Activated T-cell treated with anti-CD3 and anti-CD28 coated beads for 4 hours (primary cell): Measurements from ENCODE around the gene RCBTB2.

Experiments used
- DNase-seq: peaks from one replicate; pipeline ENCODE4 v3.0.0-alpha.2; 2020

The RCBTB2 gene

DNA sequence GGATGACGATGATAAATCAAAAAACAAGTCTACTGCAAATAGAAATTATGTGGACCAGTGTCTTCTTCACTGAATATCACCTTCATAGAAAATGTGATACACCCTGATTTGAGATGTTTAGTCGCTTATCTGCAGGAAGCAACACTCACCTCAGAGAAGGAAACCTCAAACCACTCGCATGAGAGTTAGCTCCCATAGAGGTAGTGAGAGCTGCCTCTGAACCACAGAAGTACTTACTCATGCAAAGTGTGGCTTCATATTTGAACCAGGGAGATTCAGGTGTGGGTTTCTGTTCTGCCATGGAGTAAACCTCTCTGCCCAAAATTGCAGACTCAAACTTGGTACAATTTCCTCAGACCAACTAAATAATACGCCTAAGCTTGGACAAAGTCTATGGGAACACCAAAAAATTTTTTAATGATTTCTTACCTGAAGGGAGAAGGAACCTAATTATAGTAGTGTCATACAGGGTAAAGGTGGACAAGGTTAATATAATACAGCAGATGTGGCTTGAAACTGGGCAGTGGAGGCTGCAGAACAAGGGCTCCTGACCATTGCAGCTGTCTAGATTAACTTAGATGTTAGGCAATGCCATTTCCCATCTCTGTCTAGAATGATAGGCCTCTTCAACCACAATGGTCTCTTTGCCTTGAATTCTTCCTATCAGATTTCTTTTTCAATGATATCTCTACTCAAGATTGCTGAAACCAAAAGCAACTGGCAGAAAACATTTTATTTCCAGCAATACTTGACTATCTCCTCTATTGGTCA, 29.6 kb upstream of the RCBTB2 start:
- peak; percentile 49 for DNase-seq

DNA sequence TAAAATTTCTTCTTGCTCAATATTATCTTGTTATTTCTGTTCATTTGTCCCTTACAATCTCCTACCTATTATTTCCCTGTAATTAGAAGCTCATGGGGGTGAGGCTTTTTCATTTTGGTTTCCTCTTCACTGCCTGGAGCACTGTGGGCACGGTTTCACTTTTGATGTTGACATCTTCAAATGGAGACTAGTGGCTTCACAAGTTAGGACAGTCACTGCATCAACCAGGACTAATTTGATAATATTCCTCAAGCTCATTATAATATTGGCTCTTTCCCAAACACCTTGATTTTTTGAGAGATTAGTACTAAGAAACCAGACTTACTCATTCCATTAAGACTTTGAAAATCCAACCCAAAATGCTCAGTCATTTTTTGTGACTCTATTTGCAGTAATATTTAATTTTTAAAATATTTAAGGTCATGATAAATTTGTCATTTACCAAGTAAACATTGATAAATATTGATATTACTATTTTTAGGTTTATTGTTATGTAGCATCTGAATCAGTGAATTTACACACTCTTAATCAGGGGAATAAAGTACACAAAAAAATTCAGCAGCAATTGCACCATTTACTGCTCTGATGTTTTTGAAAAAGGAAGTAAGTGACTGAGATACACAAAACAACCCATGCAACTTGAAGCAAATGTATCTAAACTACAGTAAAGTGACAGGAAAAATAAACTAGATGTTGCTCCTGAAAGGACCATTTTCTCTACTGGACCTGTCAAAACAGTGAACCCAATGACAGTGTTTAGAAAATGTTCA, 28.8 kb upstream of the RCBTB2 start:
- DNase-seq, result no peak

DNA sequence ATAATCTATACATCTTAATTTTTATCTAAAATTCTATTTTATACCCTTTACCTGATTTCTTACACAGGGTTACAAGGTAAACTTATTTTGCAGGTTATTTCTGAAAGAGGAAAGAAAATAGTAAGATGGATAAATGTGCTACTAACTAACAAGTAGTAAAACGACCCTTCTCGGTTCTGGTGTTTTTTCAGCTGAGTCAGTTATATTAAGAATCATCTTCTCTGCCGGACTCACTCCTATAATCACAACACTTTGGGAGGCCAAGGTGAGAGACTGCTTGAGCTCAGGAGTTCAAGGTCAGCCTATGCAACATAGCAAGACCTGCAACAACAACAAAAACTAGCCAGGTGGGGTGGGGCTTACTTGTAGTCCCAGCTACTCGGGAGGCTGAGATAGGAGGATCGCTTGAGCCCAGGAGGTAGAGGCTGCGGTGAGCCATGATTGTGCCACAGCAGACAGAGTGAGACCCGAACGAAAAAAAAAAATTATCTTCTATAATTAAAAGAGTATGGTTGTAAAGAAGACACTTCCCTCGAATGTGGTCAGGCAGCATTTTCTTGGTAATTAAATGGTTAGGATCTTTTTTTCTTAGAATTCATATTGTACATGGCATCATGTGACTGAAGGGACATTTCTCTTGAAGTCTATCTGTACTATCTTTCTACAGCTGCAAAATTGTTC, 27.9 kb upstream of the RCBTB2 start:
- no peak for DNase-seq

GRCh38 chr13:48559638-48560320, 26.9 kb upstream of the RCBTB2 start:
- no peak for DNase-seq

DNA sequence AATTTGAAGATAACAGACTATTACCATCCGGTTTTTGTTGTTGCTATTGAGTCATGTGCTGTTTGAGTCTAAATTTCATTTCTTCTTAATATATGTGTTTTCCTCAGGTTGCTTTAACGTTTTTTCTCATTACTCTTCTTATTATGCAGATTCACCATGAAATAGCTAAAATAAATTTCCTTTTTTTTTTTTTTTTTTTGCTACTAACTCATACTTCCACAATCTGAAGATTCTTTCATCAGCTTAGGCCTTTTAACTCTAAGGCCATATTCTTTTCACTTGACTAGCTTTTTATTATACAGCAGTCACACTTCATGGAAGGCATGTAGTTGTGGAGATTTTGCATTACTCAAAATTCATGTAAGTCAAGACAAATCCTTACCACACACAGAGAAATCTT, 23.9 kb upstream of the RCBTB2 start:
- no peak for DNase-seq

DNA sequence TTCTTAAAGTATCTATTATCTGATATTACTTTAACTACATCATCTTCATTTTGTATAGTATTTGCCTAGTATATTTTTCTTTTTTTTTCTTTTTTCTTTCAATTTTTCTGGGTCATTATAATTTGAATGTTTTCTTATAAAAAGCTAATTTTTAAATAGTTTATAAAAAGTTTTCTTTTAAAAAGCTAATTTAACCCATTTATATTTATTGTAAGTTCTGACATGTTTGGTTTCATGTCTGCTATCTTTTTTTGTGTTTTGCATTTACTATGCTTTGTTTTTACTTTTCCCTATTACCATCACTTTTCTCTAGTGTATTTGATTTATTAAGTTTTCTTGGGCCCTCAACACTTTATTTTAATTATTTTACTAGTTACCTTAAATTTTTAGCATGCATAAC, 22.6 kb upstream of the RCBTB2 start:
- DNase-seq, result no peak

- DNase-seq, result no peak
These were observed 18.4 kb upstream of the RCBTB2 start for GRCh38 chr13:48551329-48551728.

DNA sequence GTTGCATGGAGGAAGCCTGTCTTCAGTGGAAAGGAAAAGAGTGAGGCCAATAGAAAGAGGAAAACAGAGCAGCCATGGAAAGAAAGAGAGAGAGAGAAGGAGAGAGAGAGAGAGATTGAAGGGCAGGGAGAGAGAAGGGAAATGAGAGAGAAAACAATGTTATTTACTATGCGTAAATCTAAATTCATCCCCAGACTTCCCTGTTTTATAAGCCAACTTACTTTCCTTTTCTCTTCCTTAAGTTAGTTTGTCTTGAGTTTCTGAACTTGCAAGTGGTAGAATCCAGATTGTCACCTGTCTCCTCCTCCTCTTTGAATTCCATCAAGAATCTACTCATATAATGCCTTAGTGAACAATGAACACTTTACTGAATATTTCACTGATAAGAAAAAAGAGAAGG, 16.8 kb upstream of the RCBTB2 start:
- no peak for DNase-seq

DNA sequence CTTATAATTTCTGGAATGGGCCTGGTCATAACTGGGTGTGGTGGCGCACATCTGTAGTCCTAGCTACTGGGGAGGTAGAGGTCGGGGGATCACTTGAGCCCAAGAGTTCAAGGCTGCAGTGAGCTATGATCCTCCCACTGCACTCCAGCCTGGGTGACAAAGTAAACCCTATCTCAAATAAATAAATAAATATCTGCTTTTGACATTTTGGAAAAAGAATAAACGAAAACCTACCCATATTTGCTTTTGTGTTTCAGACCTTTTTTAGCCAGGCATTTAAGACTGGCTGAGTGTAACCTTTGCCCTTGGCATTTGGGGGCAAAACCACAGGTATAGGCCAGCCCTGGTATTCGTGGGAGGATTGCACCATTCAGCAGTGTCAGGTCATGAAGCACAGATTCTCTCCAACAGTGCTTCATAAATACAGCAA, 14.8 kb upstream of the RCBTB2 start:
- no peak for DNase-seq

GRCh38 chr13:48545608-48546007, 12.7 kb upstream of the RCBTB2 start:
- no peak for DNase-seq

- no peak for DNase-seq
These were observed 9.9 kb upstream of the RCBTB2 start for GRCh38 chr13:48542581-48543341.

DNA sequence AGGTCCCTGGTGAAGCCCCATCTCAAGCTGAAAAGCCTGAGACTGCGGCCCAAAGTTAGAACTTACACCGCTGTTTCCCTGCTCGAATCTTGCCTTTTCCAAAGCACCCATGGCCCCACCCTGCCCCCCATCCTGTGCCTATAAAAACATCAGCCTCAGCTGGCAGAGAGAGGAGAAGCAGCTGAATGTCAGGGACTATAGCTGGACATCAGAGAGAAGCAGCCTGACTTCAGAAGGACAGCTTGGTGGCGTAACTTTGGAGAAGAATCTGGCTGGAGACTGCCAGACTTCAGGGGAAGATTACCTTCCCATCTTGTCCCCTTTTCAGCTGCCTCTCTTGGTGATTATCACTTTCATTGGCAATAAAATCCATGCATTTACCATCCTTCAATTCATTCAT, 9.3 kb upstream of the RCBTB2 start:
- no peak for DNase-seq

DNA sequence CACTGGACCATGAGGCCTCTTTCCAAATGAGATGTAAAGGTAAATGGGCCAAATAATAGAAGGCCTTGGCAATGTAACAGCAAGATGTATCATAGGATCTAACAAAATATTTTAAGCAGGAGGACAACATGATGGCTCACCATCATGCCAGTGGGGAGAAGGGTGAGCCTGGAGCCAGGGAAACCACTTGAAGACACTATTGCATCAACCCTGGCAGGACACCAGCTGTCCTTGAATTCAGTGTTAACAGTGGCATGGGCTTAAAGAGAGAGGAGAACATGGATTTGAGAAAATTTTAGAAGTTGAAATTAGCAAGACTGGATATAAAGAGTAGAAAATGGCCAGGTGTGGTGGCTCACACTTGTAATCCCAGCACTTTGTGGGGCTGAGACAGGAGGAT, 6.7 kb upstream of the RCBTB2 start:
- DNase-seq, result no peak

DNA sequence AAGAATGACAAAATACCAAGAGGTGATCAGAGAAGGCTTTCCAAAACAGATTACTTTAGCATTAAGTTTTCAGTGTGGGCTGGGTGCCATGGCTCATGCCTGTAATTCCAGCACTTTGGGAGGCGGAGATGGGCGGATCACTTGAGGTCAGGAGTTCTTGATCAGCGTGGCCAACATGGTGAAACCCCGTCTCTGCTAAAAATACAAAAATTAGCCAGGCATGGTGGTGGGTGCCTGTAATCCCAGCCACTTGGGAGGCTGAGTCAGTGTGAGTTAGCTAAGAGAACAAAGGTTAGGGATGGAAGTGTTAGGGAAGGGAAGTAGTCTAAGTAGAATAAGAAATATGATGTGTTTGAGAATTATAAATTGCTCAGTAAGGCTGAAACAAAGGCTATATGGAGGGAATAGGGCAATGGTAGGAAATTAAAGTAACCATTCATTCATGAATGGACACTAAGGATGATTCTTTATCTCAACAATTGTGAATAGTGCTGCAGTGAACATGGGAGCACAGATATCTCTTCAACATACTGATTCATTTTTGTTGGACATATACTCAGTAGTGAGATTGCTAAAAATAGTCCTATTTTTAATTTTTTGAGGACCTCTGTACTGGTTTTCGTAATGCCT, 3.9 kb upstream of the RCBTB2 start:
- DNase-seq, result no peak

DNA sequence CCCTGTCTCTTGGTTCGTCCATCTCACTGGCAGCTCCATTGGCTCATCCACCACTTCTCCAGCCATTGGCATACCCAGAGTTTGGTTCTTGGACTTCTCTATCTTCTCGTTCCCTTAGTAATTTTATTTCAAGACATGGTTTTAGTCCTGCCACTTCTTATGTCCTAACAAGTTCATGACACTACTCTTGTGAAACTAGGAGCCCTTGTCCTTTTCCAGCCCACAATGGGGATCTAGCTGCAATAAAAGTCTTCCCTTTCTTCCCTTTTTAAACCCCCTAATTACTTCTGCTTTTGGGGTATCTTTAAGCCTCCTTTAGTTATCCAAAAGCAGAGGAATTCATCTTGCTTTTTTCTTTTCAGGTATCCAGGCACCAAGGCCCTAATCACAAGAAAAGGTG, 2.9 kb upstream of the RCBTB2 start:
- no peak for DNase-seq

- DNase-seq, result no peak
These were observed 2.1 kb upstream of the RCBTB2 start for GRCh38 chr13:48534911-48535501.

DNA sequence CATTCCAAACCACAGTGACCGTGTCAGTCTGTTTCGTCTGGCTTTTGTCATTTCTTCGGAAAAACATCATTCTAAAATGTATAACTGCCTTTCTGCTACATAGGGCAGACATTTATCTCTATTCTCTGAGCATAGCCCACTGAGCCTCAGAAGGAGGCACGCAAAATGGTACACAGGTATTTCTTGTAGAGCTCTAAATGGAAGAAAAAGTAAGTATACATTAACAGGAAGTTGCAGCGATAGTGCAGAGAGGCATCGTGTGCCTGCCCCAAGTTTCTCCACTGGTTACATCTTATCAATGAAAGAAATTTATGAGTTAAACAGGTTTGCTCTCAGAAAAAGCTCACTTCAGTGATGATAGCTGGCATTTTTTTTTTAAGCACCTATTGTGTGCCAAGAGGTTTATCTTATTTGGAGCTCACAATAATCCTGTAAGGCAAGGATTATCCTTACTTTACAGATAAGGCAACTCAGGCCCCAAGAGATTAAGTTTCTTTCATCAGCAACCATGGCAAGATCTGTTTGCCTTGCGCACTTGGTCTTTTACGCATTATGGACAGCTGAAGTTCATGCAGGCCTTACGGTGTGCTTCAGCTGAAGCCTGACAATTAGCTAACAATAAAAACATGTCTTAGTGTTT, 1.2 kb upstream of the RCBTB2 start:
- no peak for DNase-seq

DNA sequence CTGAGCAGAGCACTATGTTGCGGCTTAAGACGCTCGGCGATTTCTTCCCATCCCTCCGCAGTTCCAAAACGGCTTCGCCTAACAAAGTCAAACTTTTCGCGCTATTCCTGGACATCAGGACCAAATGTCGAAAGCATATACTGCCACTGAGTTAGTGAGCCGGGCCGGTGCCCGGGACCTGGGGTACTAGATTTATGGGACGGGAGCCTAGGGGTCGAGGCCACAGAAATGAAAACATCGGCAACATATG, 699 bp downstream of the RCBTB2 start:
- DNase-seq, result no peak

GRCh38 chr13:48531416-48532255, 1.2 kb downstream of the RCBTB2 start:
- no peak for DNase-seq

DNA sequence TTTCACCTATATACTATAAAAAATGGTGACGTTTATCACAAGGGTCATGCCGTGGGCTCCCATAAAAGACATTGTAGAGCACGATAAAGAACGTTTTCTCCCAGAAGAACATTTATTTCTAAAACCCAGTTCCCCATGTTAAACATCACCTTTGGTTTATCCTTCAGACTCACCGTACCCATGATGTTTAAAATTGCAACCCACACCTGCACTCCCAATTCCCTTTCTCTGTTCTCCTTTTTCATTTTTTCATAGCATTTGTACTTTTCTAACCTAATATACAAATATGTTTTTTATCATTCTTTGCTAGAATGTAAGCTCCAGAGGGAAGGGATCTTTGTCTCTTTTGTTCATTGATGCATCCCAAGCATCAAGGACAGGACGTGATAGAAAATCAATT, 2.0 kb downstream of the RCBTB2 start:
- DNase-seq, result no peak

DNA sequence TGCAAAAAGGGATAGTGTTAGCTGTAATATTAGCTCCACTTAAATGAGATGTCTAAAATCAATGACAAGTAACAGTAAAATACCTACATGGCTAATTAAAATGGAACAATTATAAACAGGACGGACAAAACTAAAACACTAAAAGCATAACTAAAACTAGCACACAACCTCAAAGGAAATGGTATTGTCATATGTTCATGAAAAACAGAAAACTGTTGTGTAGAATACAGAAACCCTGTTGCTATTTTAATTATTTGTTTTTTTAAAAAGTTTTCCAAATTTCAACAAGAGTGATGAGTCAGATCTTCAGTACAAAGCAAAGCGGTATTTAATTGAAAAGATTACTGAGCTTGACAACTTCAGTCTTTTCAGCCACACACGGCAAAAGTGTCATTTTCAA, 4.2 kb downstream of the RCBTB2 start:
- no peak for DNase-seq
